Mesothelial cell of epicardium (in vitro differentiated cells): ENCODE measurements around the gene TMEFF2. TPM values are rescaled to one million over a fixed set of nuclear protein-coding genes. Genes with fewer than 3 reads are reported as not detected.

Experiments
- DNase-seq, 2 experiments: peaks; one replicate each; pipeline ENCODE4 v3.0.0; 2021; ENCODE audit warnings: low spot score in 2 of 2; ENCODE audit not compliant: unreplicated experiment in 2 of 2
- H3K27ac Mint-ChIP-seq: 2 replicates; pipeline ENCODE4 v1.8.0; 2021; ENCODE audit warnings: mixed read lengths
- H3K27me3 Mint-ChIP-seq: 2 replicates; pipeline ENCODE4 v1.8.0; 2021; ENCODE audit warnings: low read depth, mixed read lengths
- H3K36me3 Mint-ChIP-seq: 2 replicates; pipeline ENCODE4 v1.8.0; 2021; ENCODE audit warnings: mixed read lengths
- H3K4me1 Mint-ChIP-seq: 2 replicates; pipeline ENCODE4 v1.8.0; 2021; ENCODE audit warnings: mixed read lengths
- H3K4me3 Mint-ChIP-seq: 2 replicates; pipeline ENCODE4 v1.8.0; 2021; ENCODE audit warnings: mild to moderate bottlenecking, moderate library complexity, mixed read lengths
- H3K9me3 Mint-ChIP-seq: 2 replicates; pipeline ENCODE4 v1.8.0; 2021; ENCODE audit warnings: mixed read lengths
- total RNA-seq: library from RNA; stranded (reverse); gene quantifications from 3 replicates; pipeline ENCODE4 v1.2.1, GENCODE V29; 2021
- TF ChIP-seq, protein P1 (sequence below): fragments of 200-600 bp; sonication (generic); IDR thresholded peaks from one replicate; pipeline ENCODE4 v1.5.0; 2021; ENCODE audit warnings: antibody characterized with exemption; ENCODE audit not compliant: unreplicated experiment

The TMEFF2 gene
- total RNA-seq, 1 donor from 2014 or later = 18.1 TPM

DNA sequence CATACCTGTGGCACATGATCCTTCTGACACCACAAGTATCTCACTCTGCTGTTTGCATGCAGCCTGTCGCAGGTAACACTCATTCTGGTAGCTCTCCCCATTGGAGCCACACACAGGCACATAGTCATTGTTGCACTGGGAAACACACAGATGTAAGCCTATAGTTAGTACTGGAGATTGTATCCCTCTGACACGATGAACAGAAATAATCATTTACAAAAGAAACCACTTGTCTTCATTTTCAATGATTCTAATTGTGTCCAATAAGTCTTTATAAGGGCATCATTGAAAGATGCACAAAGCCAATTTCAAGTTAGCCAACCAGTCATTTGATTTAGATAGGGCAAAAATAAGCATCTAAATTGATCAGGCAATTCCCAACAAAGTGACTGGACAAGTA lies 10.4 kb downstream of the TMEFF2 start:
- Mint-ChIP-seq H3K4me1 (peaks cover 3% of the 10 kb centered on the region), H3K4me3 (no peak overlapping the region), H3K36me3 (peaks cover 1% of the 10 kb centered on the region), H3K27ac (no peak overlapping the region), H3K27me3 (peaks cover 18% of the 10 kb centered on the region), H3K9me3 (no peaks in the 10 kb centered on the region)
- TF ChIP-seq, protein P1, sequence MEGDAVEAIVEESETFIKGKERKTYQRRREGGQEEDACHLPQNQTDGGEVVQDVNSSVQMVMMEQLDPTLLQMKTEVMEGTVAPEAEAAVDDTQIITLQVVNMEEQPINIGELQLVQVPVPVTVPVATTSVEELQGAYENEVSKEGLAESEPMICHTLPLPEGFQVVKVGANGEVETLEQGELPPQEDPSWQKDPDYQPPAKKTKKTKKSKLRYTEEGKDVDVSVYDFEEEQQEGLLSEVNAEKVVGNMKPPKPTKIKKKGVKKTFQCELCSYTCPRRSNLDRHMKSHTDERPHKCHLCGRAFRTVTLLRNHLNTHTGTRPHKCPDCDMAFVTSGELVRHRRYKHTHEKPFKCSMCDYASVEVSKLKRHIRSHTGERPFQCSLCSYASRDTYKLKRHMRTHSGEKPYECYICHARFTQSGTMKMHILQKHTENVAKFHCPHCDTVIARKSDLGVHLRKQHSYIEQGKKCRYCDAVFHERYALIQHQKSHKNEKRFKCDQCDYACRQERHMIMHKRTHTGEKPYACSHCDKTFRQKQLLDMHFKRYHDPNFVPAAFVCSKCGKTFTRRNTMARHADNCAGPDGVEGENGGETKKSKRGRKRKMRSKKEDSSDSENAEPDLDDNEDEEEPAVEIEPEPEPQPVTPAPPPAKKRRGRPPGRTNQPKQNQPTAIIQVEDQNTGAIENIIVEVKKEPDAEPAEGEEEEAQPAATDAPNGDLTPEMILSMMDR = no peak
- DNase-seq = no peak

DNA sequence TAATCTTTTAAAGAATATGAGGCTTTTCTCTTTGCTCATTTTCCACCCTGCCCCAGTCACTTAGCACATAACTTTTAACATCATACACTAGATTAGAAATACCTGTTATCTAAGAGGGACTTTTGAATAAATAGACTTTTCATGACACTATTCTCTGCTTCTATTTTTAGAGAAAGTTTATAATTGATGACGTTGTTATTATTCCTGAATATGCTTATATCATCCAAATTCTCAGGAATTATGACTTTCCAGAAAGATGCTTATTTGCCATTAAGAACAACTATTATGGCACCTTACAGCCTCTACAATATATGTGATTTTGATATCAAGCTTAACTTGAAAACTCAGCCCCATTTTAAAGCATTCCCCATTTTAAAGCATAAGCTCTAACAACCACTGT lies 11.4 kb downstream of the TMEFF2 start:
- no peaks in the 10 kb centered on the region for H3K9me3 Mint-ChIP-seq
- peaks cover 3% of the 10 kb centered on the region for H3K4me1 Mint-ChIP-seq
- H3K27me3 Mint-ChIP-seq = peaks cover 18% of the 10 kb centered on the region
- no peaks in the 10 kb centered on the region for H3K36me3 Mint-ChIP-seq
- H3K4me3 Mint-ChIP-seq = no peak overlapping the region
- no peak overlapping the region for H3K27ac Mint-ChIP-seq
- no peak for DNase-seq
- TF ChIP-seq, protein P1 = no peak

DNA sequence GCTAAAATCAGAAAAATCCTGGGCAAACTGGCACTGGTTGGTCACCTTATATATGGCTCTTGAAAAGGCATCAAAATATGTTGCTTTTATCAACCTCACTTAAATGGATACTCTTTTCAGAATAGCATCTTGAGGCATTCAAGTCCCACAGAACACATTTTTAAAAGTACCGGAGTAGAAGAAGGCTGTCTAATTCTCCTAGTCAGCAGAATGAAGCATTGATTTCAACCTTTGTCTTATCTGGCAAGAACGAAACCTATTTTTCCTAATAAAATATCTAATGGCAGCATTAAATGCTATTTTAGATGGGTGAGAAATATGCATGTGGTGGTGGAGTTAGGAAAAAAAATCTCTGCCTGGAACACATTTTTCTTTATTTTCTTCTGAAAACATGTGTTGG lies 27.8 kb downstream of the TMEFF2 start:
- no peak for DNase-seq
- Mint-ChIP-seq H3K36me3 (no peaks in the 10 kb centered on the region), H3K9me3 (no peaks in the 10 kb centered on the region), H3K27ac (no peak overlapping the region), H3K4me3 (no peak overlapping the region), H3K4me1 (peaks cover 17% of the 10 kb centered on the region), H3K27me3 (peaks cover 18% of the 10 kb centered on the region)
- TF ChIP-seq, protein P1 = no peak

DNA sequence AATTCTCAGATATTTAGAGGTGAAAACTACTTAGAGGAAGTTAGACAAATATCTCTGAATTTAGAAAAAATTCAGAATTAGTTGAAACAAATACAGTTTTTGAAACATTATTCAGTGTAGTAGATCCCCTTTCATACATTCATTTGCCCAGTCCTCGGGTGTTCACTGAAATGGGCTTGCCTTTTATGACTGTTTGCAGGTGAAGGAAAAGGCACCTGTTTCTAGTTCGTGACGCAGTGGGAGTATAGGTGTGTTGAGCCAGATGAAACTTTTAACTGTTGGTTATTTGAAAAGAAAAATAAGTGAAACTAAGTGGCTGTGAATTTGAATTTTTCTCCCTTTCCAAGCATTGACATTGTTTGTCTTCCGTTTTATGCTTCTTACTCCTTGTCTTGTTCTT lies 28.9 kb downstream of the TMEFF2 start:
- H3K27me3 Mint-ChIP-seq = peaks cover 12% of the 10 kb centered on the region

DNA sequence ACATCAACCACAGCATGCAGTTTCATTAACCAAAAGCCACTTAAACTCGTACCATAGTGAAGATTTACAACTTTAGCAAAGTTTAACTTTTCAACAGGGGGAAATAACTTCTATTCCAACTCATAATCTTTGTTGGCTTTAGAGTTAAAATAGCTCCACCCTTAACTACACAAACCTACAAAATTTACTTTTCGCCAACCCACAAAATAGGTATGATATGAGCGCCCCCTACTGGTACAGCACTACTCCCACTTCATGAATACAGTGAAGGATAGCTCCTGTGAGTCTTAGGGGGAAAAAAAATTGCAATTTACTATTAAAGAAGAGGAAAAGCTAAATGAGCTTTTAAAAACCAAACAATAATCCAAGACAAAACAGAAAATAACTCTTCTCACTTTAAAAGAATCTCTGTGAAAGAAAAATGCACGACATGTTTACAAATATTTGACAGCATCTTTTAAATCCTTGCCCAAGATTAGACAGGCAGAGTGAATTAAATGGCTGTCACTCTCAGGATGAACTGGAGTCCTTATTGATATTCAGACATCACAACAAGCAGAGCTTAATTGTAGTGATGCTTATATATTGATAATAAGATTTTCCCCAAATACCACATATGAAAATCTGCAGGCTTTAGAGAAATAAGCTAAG lies 32.2 kb downstream of the TMEFF2 start:
- peaks cover 27% of the 10 kb centered on the region for H3K4me1 Mint-ChIP-seq
- TF ChIP-seq, protein P1 = peak; percentile 96
- H3K4me3 Mint-ChIP-seq = no peak overlapping the region
- no peak overlapping the region for H3K27ac Mint-ChIP-seq
- H3K9me3 Mint-ChIP-seq = no peaks in the 10 kb centered on the region
- H3K36me3 Mint-ChIP-seq = no peaks in the 10 kb centered on the region
- peaks cover 11% of the 10 kb centered on the region for H3K27me3 Mint-ChIP-seq
- DNase-seq = peak; percentile 47 to 69

More for the DNA sequence above, 28.9 kb downstream of the TMEFF2 start:
- Mint-ChIP-seq H3K4me3 (no peak overlapping the region), H3K4me1 (peaks cover 17% of the 10 kb centered on the region), H3K9me3 (no peaks in the 10 kb centered on the region), H3K27ac (peak overlapping the region; percentile 49), H3K36me3 (no peaks in the 10 kb centered on the region)
- DNase-seq = no peak
- TF ChIP-seq, protein P1 = no peak
